H1 (cell line): ENCODE data around the gene KIF26A. TPM values are rescaled to one million over a fixed set of nuclear protein-coding genes. Genes with fewer than 3 reads are reported as not detected.
"Not testable (repeated sequence)": the region's sequence is repeated elsewhere in the genome, so short reads cannot be mapped to it uniquely, and the experiment has no call there.

Source experiments
- CTCF ChIA-PET: fragments of 300-600 bp; sonication (Branson Sonifier 250); formaldehyde crosslinking; loops from one replicate; lab custom pipeline; 2021; ENCODE audit not compliant: partially characterized antibody; lab: Charles Lee
- POLR2A ChIA-PET: fragments of 300-600 bp; sonication (Branson Sonifier 250); formaldehyde crosslinking; loops from one replicate; lab custom pipeline; 2021; ENCODE audit warnings: inconsistent platforms; ENCODE audit not compliant: partially characterized antibody; lab: Charles Lee
- DNase-seq, 2 experiments: peaks; one replicate each; pipeline versions ENCODE4 v3.0.0 to v3.0.0-alpha.2; 2010 to 2022; ENCODE audit warnings: low spot score in 2 of 2, low read depth in 1 of 2, mixed read lengths in 1 of 2
- FAIRE-seq: peaks from 2 replicates; lab custom pipeline; 2011; peaks lifted over from hg19 to GRCh38; lab: Jason Lieb, UNC
- H2AFZ ChIP-seq: 2 replicates; pipeline ENCODE4 v1.8.1; 2012; ENCODE audit warnings: low read length, inconsistent platforms
- H2AK5ac ChIP-seq: 2 replicates; pipeline ENCODE4 v1.6.1; 2013; ENCODE audit warnings: low read depth, low read length
- H2BK120ac ChIP-seq: replicated peaks from 2 replicates; pipeline ENCODE3; 2013; ENCODE audit warnings: low read depth, low read length, inconsistent platforms
- H2BK12ac ChIP-seq: 2 replicates; pipeline ENCODE4 v1.6.1; 2013; ENCODE audit warnings: low read depth, low read length
- H2BK15ac ChIP-seq: 2 replicates; pipeline ENCODE4 v1.6.1; 2013; ENCODE audit warnings: low read length
- H2BK20ac ChIP-seq: 2 replicates; pipeline ENCODE4 v1.6.1; 2013; ENCODE audit warnings: low read length
- H2BK5ac ChIP-seq: 2 replicates; pipeline ENCODE4 v1.6.1; 2013; ENCODE audit warnings: low read depth, low read length
- H3K14ac ChIP-seq: 2 replicates; pipeline ENCODE4 v1.6.1; 2013; ENCODE audit warnings: inconsistent platforms; ENCODE audit not compliant: insufficient read length
- H3K18ac ChIP-seq: 2 replicates; pipeline ENCODE4 v1.6.1; 2013; ENCODE audit warnings: low read length; ENCODE audit errors: extremely low read depth
- H3K23ac ChIP-seq: 2 replicates; pipeline ENCODE4 v1.6.1; 2013; ENCODE audit warnings: inconsistent platforms; ENCODE audit not compliant: insufficient read length
- H3K23me2 ChIP-seq: 2 replicates; pipeline ENCODE4 v1.6.1; 2013; ENCODE audit warnings: low read depth, low read length
- H3K27ac ChIP-seq: 2 replicates; pipeline ENCODE4 v1.6.1; 2011; ENCODE audit warnings: low read depth, low read length, inconsistent platforms
- H3K27me3 ChIP-seq, 4 experiments: replicated peaks in 1 of 4; 1 replicate in 1 of 4; 2 replicates in 3 of 4; pipeline versions ENCODE4 v1.6.1 to v1.8.1; 2011 to 2013; ENCODE audit warnings: low read length in 3 of 4, mild to moderate bottlenecking in 3 of 4, inconsistent platforms in 2 of 4, mixed read lengths in 2 of 4, moderate library complexity in 1 of 4; ENCODE audit not compliant: control insufficient read depth in 3 of 4, insufficient read depth in 3 of 4; ENCODE audit errors: extremely low read depth in 1 of 4
- H3K36me3 ChIP-seq, 4 experiments: 2 replicates each; pipeline versions ENCODE4 v1.6.1 to v1.8.1; 2011 to 2013; ENCODE audit warnings: mild to moderate bottlenecking in 4 of 4, low read length in 3 of 4, moderate library complexity in 2 of 4, control low read depth in 1 of 4, inconsistent platforms in 1 of 4; ENCODE audit not compliant: insufficient read depth in 4 of 4, control insufficient read depth in 2 of 4
- H3K4ac ChIP-seq: replicated peaks from 2 replicates; pipeline ENCODE3; 2013; ENCODE audit warnings: low read length, low read depth, mixed read lengths, inconsistent platforms; ENCODE audit not compliant: insufficient read length
- H3K4me1 ChIP-seq, 4 experiments: replicated peaks in 1 of 4; 1 replicate in 1 of 4; 2 replicates in 3 of 4; pipeline versions ENCODE4 v1.6.1 to v1.8.1; 2011 to 2013; ENCODE audit warnings: low read length in 3 of 4, inconsistent platforms in 2 of 4, mixed read lengths in 1 of 4; ENCODE audit not compliant: insufficient read depth in 4 of 4, control insufficient read depth in 3 of 4
- H3K4me2 ChIP-seq, 2 experiments: 2 replicates each; pipeline versions ENCODE4 v1.6.1 to v1.8.1; 2011 to 2013; ENCODE audit warnings: low read depth in 2 of 2, low read length in 2 of 2, control low read depth in 1 of 2, inconsistent platforms in 1 of 2, mild to moderate bottlenecking in 1 of 2; ENCODE audit not compliant: insufficient read depth in 1 of 2
- H3K4me3 ChIP-seq, 4 experiments: fragments of 200-600, 300-600 bp in 1 of 4; sonication (generic), shearing (Covaris generic), sonication (Bioruptor Twin) in 1 of 4; 2 replicates each; pipeline versions ENCODE4 v1.5.1 to v1.8.1; 2011 to 2016; ENCODE audit warnings: low read length in 4 of 4, low read depth in 3 of 4, control low read depth in 2 of 4, inconsistent platforms in 2 of 4, mild to moderate bottlenecking in 2 of 4, mixed read lengths in 1 of 4, moderate library complexity in 1 of 4; ENCODE audit not compliant: insufficient read depth in 2 of 4; ENCODE audit errors: extremely low read depth in 1 of 4
- H3K56ac ChIP-seq: replicated peaks from 2 replicates; pipeline ENCODE3; 2013; ENCODE audit warnings: low read depth, mild to moderate bottlenecking, mixed read lengths, low read length, inconsistent platforms; ENCODE audit not compliant: insufficient read length
- H3K79me1 ChIP-seq: 2 replicates; pipeline ENCODE4 v1.6.1; 2013; ENCODE audit warnings: low read depth, low read length, control low read depth
- H3K79me2 ChIP-seq, 2 experiments: 2 replicates each; pipeline versions ENCODE4 v1.6.1 to v1.8.1; 2012 to 2013; ENCODE audit warnings: low read length in 2 of 2, mild to moderate bottlenecking in 2 of 2, inconsistent platforms in 1 of 2; ENCODE audit not compliant: insufficient read depth in 2 of 2, control insufficient read depth in 1 of 2
- H3K9ac ChIP-seq, 4 experiments: replicated peaks in 1 of 4; 1 replicate in 1 of 4; 2 replicates in 3 of 4; pipeline versions ENCODE4 v1.6.1 to v1.8.1; 2011 to 2013; ENCODE audit warnings: low read depth in 3 of 4, low read length in 3 of 4, control low read depth in 2 of 4, mild to moderate bottlenecking in 2 of 4, moderate library complexity in 2 of 4, inconsistent platforms in 1 of 4; ENCODE audit errors: extremely low read depth in 1 of 4
- H3K9me3 ChIP-seq, 2 experiments: 2 replicates each; pipeline versions ENCODE4 v1.6.1 to v1.8.1; 2012 to 2013; ENCODE audit warnings: mild to moderate bottlenecking in 2 of 2, moderate library complexity in 2 of 2, control low read depth in 1 of 2, inconsistent platforms in 1 of 2, low read depth in 1 of 2, low read length in 1 of 2, mixed read lengths in 1 of 2; ENCODE audit not compliant: insufficient read depth in 2 of 2
- H4K20me1 ChIP-seq, 2 experiments: replicated peaks in 1 of 2; 2 replicates each; pipeline versions ENCODE3 to v1.8.1; 2011 to 2013; ENCODE audit warnings: inconsistent platforms in 2 of 2, low read length in 2 of 2, mild to moderate bottlenecking in 1 of 2; ENCODE audit not compliant: insufficient read depth in 2 of 2, control insufficient read depth in 1 of 2
- H4K5ac ChIP-seq: 2 replicates; pipeline ENCODE4 v1.6.1; 2013; ENCODE audit warnings: low read length, low read depth, mixed read lengths, inconsistent platforms; ENCODE audit not compliant: insufficient read length
- H4K8ac ChIP-seq: 2 replicates; pipeline ENCODE4 v1.8.0; 2013; ENCODE audit warnings: mild to moderate bottlenecking, moderate library complexity, low read length, inconsistent platforms; ENCODE audit not compliant: insufficient read depth; ENCODE audit errors: extremely low read depth
- H4K91ac ChIP-seq: replicated peaks from 2 replicates; pipeline ENCODE3; 2013; ENCODE audit warnings: low read length, mixed read lengths, inconsistent platforms; ENCODE audit not compliant: insufficient read length
- WGBS, 2 experiments: shearing (Covaris generic) in 1 of 2; methylation state at CpG; one replicate each; pipeline versions ENCODE4 v1.1.6 to v1.1.7; 2013 to 2015; ENCODE audit warnings: low lambda C conversion rate in 2 of 2, mixed read lengths in 2 of 2, inconsistent platforms in 1 of 2, low coverage in 1 of 2, missing lambda C conversion rate in 1 of 2; ENCODE audit not compliant: insufficient replicate concordance in 2 of 2, insufficient coverage in 1 of 2, insufficient read length in 1 of 2; ENCODE audit errors: extremely low coverage in 1 of 2, missing lambda C conversion rate in 1 of 2; 5-methylcytosine and 5-hydroxymethylcytosine counted together
- polyA plus RNA-seq, 7 experiments: library from polyadenylated mRNA; depleted of rRNA in 3 of 7; stranded (reverse) in 5 of 7; unstranded in 2 of 7; fragments of >200 nt in 5 of 7; fragments of 200-250 nt in 2 of 7; gene quantifications; 1 replicate in 5 of 7; 2 replicates in 1 of 7; 4 replicates in 1 of 7; pipeline versions ENCODE4 v1.2.1 to v1.2.3, GENCODE V29; 2011 to 2013; ENCODE audit warnings: missing spikeins in 2 of 7, mixed read lengths in 2 of 7
- total RNA-seq: library from RNA; stranded (reverse); fragmentation: NEBNext Ultra II Directional; extraction: Animal tissue kit (Norgen Biotek cat#: 25700); gene quantifications from 2 replicates; pipeline ENCODE4 v1.2.1, GENCODE V29; 2021

Gene KIF26A
- total and polyA plus RNA-seq, 2 of the 8 experiments (the other 6 are each of a cell fraction or from before 2014, with no cell fraction given) = 11.5 to 41.6 TPM

- H3K14ac ChIP-seq, H3K9ac ChIP-seq, H2AFZ ChIP-seq, H3K56ac ChIP-seq, H3K36me3 ChIP-seq, H3K27me3 ChIP-seq, H3K9me3 ChIP-seq, H2BK20ac ChIP-seq, H3K4me2 ChIP-seq, H2BK12ac ChIP-seq, POLR2A ChIA-PET, H3K79me2 ChIP-seq, H4K8ac ChIP-seq, H3K79me1 ChIP-seq, H2AK5ac ChIP-seq, H4K91ac ChIP-seq, H2BK15ac ChIP-seq, H2BK120ac ChIP-seq, H4K20me1 ChIP-seq, H3K4me1 ChIP-seq, FAIRE-seq, H3K4ac ChIP-seq, H2BK5ac ChIP-seq, H3K18ac ChIP-seq, H4K5ac ChIP-seq, H3K27ac ChIP-seq, DNase-seq, H3K23ac ChIP-seq, H3K4me3 ChIP-seq: not testable (repeated sequence)
- 85% methylated on average over 13 of the region's 13 CpGs; no CpG with 5 or more reads in 1 of the 2 experiments for WGBS, 2 experiments
- CTCF ChIA-PET = interaction anchor here (1.0 kb wide), 1 partner anchor 233 kb away, joined by 3 read pairs; no protein-coding TSS in a partner anchor
- H3K23me2 ChIP-seq = peaks cover 14% of the 10 kb centered on the region; the same call in 1 of the 2 replicates
These were observed 69.6 kb downstream of the KIF26A start for GRCh38 chr14:104208015-104208295.

GRCh38 chr14:104208331-104208730 lies 69.9 kb downstream of the KIF26A start:
- H2AK5ac ChIP-seq, H2BK120ac ChIP-seq, H2BK5ac ChIP-seq, H3K14ac ChIP-seq, H4K5ac ChIP-seq, H3K9ac ChIP-seq, FAIRE-seq, H3K56ac ChIP-seq, H3K9me3 ChIP-seq, H4K20me1 ChIP-seq, H3K27ac ChIP-seq, DNase-seq, H3K4me3 ChIP-seq, H3K23ac ChIP-seq, H3K4ac ChIP-seq, POLR2A ChIA-PET, H3K4me1 ChIP-seq, H3K36me3 ChIP-seq, H2BK20ac ChIP-seq, H2BK12ac ChIP-seq, H3K4me2 ChIP-seq, H3K79me1 ChIP-seq, H3K79me2 ChIP-seq, H3K18ac ChIP-seq, H4K8ac ChIP-seq, H4K91ac ChIP-seq, H2AFZ ChIP-seq, H3K27me3 ChIP-seq, H2BK15ac ChIP-seq: not testable (repeated sequence)
- 87% methylated on average over 21 of the region's 21 CpGs; no CpG with 5 or more reads in 1 of the 2 experiments for WGBS, 2 experiments
- peaks cover 14% of the 10 kb centered on the region; the same call in 1 of the 2 replicates for H3K23me2 ChIP-seq
- CTCF ChIA-PET = interaction anchor here (0.6 to 1.0 kb wide), 2 partner anchors 233 to 268 kb away, joined by 3 read pairs; no protein-coding TSS in a partner anchor
